Coronary artery (tissue), 2 donors: ENCODE measurements around the gene ELMO3.

Experiments used
- DNase-seq: peaks from one replicate; pipeline ENCODE4 v3.0.0-alpha.2; 2017; ENCODE audit warnings: low spot score
- H3K27ac ChIP-seq, 2 donors: fragments of 200-600 bp; sonication (generic); one replicate each; pipeline ENCODE4 v1.5.1; 2016 to 2019
- H3K4me3 ChIP-seq: fragments of 200-600 bp; sonication (generic); 2 replicates; pipeline ENCODE4 v1.5.1; 2016; ENCODE audit warnings: mild to moderate bottlenecking, moderate library complexity
- TF ChIP-seq, protein P1 (sequence below): fragments of 200-600 bp; sonication (generic); IDR thresholded peaks from one replicate; pipeline ENCODE4 v1.5.1; 2019; ENCODE audit warnings: antibody characterized with exemption

ELMO3 gene

DNA sequence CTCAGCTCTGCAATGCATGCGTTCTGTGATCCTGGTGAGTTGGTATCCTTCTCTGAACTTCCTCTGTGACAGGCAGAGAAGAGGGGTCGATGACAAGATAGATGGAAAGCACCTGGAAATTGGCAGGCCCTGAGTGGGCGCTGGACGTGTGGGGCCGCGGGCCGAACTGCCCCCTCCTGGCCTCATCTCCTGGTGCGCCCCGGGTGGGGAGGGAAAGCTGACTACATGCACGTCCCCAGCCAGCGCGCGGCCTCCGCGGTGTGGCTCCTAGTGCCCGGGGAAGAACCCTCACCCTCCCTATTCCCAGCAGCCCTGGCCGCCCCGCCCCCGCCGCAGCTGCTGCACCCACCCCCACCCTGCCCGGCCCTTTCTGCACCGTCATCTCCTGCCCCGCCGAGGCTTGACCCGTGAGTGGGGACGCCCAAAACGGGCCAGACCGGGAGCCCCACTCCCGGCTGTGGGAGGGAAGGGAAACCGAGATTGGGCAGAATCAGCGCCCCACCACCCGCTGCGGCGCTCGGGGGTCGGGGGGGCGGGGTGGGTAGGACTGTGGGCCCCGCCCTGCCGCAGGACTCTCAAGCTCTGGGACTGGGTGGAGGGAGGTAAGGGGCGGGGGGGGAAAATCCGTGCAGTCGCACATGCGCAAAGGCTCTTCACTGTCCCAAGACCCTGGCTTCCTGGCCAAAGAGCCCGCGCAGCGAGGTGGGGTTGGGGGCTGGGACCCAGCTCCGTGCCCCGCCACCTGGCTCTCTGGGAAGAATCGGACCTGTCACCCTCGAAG is 28.6 kb upstream of the ELMO3 start, which contains the start of gene NOL3:
TSS of gene NOL3 (plus strand) at position 371 of the 781 bp plus-strand sequence.
- Histone ChIP-seq H3K27ac (peak within 1 kb of the TSS; percentile 87 to 98), H3K4me3 (peak within 1 kb of the TSS; percentile 76)
- TF ChIP-seq, protein P1, sequence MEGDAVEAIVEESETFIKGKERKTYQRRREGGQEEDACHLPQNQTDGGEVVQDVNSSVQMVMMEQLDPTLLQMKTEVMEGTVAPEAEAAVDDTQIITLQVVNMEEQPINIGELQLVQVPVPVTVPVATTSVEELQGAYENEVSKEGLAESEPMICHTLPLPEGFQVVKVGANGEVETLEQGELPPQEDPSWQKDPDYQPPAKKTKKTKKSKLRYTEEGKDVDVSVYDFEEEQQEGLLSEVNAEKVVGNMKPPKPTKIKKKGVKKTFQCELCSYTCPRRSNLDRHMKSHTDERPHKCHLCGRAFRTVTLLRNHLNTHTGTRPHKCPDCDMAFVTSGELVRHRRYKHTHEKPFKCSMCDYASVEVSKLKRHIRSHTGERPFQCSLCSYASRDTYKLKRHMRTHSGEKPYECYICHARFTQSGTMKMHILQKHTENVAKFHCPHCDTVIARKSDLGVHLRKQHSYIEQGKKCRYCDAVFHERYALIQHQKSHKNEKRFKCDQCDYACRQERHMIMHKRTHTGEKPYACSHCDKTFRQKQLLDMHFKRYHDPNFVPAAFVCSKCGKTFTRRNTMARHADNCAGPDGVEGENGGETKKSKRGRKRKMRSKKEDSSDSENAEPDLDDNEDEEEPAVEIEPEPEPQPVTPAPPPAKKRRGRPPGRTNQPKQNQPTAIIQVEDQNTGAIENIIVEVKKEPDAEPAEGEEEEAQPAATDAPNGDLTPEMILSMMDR = no peak
- peak; percentile 95 for DNase-seq

DNA sequence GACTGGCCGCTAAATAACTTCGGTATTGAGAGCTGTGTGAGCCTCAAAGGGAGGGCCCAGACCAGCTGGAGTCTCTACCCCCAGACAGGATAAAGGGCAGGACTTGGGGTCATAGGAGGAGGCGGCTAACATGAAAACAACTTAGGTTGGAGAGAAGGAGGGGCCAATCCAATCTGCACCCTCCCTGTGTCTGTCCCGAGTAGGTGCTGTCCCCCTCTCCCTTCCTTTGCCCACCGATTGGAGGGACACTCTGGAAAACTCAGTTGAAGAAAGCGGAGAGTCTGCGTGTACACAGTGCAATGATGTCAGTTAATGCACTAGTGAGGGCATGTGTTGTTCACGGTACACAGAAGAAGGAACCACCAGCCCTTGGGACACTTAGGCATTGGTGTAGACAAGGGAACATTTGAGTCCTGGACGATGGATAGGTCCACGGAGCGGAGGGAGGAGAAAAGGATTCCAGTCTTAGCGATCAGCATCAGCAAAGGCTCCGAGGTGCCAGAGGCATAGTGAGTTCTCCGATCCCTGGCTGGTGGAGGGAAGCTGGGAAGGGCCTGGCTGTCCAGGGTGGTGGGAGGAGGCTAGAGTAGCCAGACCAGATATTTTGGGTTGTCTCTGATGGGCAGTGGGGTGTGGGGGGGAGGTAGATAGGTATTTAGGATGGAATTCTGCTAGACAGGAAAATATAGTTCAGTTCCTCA is 27.8 kb upstream of the ELMO3 start:
- Histone ChIP-seq H3K27ac (peak overlapping the region; percentile 87 to 98), H3K4me3 (peak overlapping the region; percentile 76)
- TF ChIP-seq, protein P1 = no peak
- no peak for DNase-seq

DNA sequence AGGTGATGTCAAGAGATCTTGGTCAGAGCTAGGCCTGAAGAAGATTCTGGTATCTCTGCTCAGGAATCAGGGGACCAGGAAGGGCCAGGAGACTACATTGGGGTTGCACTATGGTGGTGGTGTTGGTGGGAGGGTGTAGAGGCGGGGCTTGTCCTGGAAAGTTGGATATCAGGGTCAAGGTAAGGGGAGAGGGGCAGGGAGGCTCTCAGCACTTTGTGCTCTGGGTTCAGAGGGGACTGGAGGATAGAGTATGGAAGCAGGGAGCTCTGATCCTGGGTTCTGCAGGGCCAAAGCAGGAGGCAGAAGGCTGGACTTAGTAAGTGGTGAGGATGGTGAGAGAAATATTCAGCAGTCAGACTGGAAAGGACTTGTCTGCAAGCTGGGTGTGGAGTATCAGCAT is 25.6 kb upstream of the ELMO3 start:
- H3K4me3 ChIP-seq = peak overlapping the region; percentile 77
- TF ChIP-seq, protein P1 = no peak
- peak overlapping the region; percentile 92 to 99 for H3K27ac ChIP-seq
- no peak for DNase-seq

DNA sequence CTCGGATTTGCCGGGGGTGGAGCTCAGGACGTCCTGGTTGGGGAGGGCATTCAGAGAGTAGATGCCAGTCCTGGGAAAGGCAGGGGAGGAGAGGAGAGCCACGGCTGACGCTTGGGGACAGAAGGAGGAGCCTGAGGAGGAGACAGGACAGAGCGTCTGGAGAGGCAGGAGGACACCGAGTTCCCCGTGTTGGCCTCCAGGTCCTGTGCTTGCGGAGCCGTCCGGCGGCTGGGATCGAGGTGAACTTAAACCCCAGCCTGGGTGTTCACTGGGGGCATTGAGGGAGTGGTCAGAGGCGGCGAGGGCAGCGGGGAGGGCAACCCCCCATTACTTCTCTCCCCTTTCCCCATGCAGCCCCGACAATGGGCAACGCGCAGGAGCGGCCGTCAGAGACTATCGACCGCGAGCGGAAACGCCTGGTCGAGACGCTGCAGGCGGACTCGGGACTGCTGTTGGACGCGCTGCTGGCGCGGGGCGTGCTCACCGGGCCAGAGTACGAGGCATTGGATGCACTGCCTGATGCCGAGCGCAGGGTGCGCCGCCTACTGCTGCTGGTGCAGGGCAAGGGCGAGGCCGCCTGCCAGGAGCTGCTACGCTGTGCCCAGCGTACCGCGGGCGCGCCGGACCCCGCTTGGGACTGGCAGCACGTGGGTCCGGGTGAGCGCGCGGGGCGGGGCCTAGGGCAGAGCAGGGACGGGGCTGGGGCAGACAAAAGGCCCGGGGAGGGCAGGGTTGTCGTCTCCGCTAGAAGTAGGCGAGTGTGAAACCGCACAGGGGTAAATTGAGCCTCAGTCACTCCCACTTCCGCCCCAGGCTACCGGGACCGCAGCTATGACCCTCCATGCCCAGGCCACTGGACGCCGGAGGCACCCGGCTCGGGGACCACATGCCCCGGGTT is 24.9 kb upstream of the ELMO3 start:
- peak; percentile 96 for DNase-seq
- H3K27ac ChIP-seq = peak overlapping the region; percentile 92 to 99
- TF ChIP-seq, protein P1 = no peak
- H3K4me3 ChIP-seq = peak overlapping the region; percentile 77

- Histone ChIP-seq H3K4me3 (peak overlapping the region; percentile 77), H3K27ac (peak overlapping the region; percentile 92 to 99)
- TF ChIP-seq, protein P1 = no peak
- no peak for DNase-seq
Measured at GRCh38 chr16:67174706-67175231, 24.2 kb upstream of the ELMO3 start.

DNA sequence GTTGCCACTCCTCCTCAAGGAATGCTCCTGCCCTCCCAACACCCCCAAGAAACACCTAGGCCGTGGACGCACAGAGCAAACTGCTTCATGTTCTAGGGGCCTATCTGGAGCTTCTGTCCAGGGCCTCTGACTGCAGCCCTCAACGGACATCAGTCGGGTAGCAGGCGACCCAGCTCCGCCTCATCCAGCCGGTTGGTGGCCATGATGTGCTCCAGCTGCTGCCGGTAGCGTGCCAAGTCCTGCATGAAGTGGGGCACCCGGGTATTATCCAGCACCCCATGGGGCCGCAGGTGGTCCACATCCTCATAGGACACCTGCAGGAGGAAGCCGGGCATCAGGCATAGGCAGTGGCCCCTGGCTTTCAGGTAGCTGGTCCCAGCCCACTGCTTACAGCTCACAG is 22.3 kb upstream of the ELMO3 start:
- TF ChIP-seq, protein P1 = no peak

More for the DNA sequence above, 22.3 kb upstream of the ELMO3 start:
- no peak for DNase-seq
- no peak overlapping the region for H3K27ac ChIP-seq
- H3K4me3 ChIP-seq = no peak overlapping the region
